ENCODE measurements around the gene WDR86.

The WDR86 gene

GRCh38 chr7:151340794-151341356, 69.0 kb downstream of the WDR86 start:
- no peak for TF ChIP-seq CTCF (IDR thresholded peaks at IDR 0.05; ENCODE audit: borderline replicate concordance, insufficient read depth, low read depth, low read length)
- H3K4me3 ChIP-seq (ENCODE audit: low read depth, low read length), result no peak overlapping the region

- TF ChIP-seq CTCF (IDR thresholded peaks at IDR 0.05; ENCODE audit: borderline replicate concordance, insufficient read depth, low read depth, low read length), result peak; percentile 20; the same call in 1 of the 2 replicates
- H3K4me3 ChIP-seq (ENCODE audit: low read depth, low read length), result peak overlapping the region; percentile 8
Observed at GRCh38 chr7:151339651-151340382, 70.0 kb downstream of the WDR86 start.

- no peak for TF ChIP-seq CTCF (IDR thresholded peaks at IDR 0.05; ENCODE audit: borderline replicate concordance, insufficient read depth, low read depth, low read length)
Observed at GRCh38 chr7:151338809-151339208, 71.0 kb downstream of the WDR86 start.

GRCh38 chr7:151337346-151337745, 72.5 kb downstream of the WDR86 start:
- H3K4me3 ChIP-seq (ENCODE audit: low read depth, low read length), result no peak overlapping the region
- TF ChIP-seq CTCF (IDR thresholded peaks at IDR 0.05; ENCODE audit: borderline replicate concordance, insufficient read depth, low read depth, low read length), result no peak

More at GRCh38 chr7:151338809-151339208, 71.0 kb downstream of the WDR86 start:
- no peak overlapping the region for H3K4me3 ChIP-seq (ENCODE audit: low read depth, low read length)

- no peak for TF ChIP-seq CTCF (IDR thresholded peaks at IDR 0.05; ENCODE audit: borderline replicate concordance, insufficient read depth, low read depth, low read length)
- H3K4me3 ChIP-seq (ENCODE audit: low read depth, low read length), result no peak overlapping the region
Observed at GRCh38 chr7:151336027-151336708, 73.7 kb downstream of the WDR86 start.

- no peak overlapping the region for H3K4me3 ChIP-seq (ENCODE audit: low read depth, low read length)
- no peak for TF ChIP-seq CTCF (IDR thresholded peaks at IDR 0.05; ENCODE audit: borderline replicate concordance, insufficient read depth, low read depth, low read length)
Observed at GRCh38 chr7:151334628-151335027, 75.2 kb downstream of the WDR86 start.
